B cell (primary cell): ENCODE data around the gene RELL2. TPM values are rescaled to one million over a fixed set of nuclear protein-coding genes. Genes with fewer than 3 reads are reported as not detected.

ENCODE experiments used
- ATAC-seq: fragments of 200-7000 bp; cut with Tn5 transposase; one replicate; pipeline ENCODE4 v1.10.0; 2021; ENCODE audit warnings: low read depth, mild to moderate bottlenecking, moderate number of reproducible peaks, moderate library complexity
- CTCF ChIA-PET: fragments of 350-600 bp; sonication (Branson Sonifier 250); formaldehyde crosslinking; loops from one replicate; lab custom pipeline; 2021; ENCODE audit warnings: antibody characterized with exemption, inconsistent platforms; lab: Charles Lee
- POLR2A ChIA-PET: fragments of 350-600 bp; sonication (Branson Sonifier 250); formaldehyde crosslinking; loops from one replicate; lab custom pipeline; 2021; ENCODE audit warnings: antibody characterized with exemption; lab: Charles Lee
- DNase-seq: peaks from one replicate; pipeline ENCODE4 v3.0.0; 2013
- H2AFZ ChIP-seq: 2 replicates; pipeline ENCODE4 v1.6.1; 2012; ENCODE audit warnings: mild to moderate bottlenecking, low read depth, low read length; ENCODE audit not compliant: insufficient read depth, poor library complexity, severe bottlenecking
- H3K27ac ChIP-seq, 2 donors: 1 replicate in 1 of 2; 2 replicates in 1 of 2; pipeline ENCODE4 v1.5.1; 2012 to 2013; ENCODE audit warnings: low read length in 2 of 2, mild to moderate bottlenecking in 2 of 2, moderate library complexity in 1 of 2
- H3K27me3 ChIP-seq, 4 experiments: fragments of 200-600 bp in 1 of 4; sonication (generic) in 1 of 4; replicated peaks in 1 of 4; 1 replicate in 2 of 4; 2 replicates in 2 of 4; pipeline versions ENCODE4 v1.6.1 to v1.7.0; 2013 to 2016; ENCODE audit warnings: low read length in 3 of 4, mild to moderate bottlenecking in 2 of 4, mixed read lengths in 1 of 4, moderate library complexity in 1 of 4; ENCODE audit not compliant: insufficient read depth in 4 of 4, control insufficient read depth in 3 of 4; ENCODE audit errors: control extremely low read depth in 1 of 4
- H3K36me3 ChIP-seq, 2 experiments: replicated peaks in 1 of 2; 1 replicate in 1 of 2; 2 replicates in 1 of 2; pipeline versions ENCODE4 v1.6.1 to v1.7.1; 2013; ENCODE audit warnings: low read length in 1 of 2; ENCODE audit not compliant: insufficient read depth in 2 of 2, control insufficient read depth in 1 of 2; ENCODE audit errors: control extremely low read depth in 1 of 2, extremely low read depth in 1 of 2
- H3K4me1 ChIP-seq, 2 donors: fragments of 200-600 bp in 1 of 2; sonication (generic) in 1 of 2; 1 replicate in 1 of 2; 2 replicates in 1 of 2; pipeline versions ENCODE4 v1.5.1 to v1.6.1; 2013 to 2017; ENCODE audit warnings: low read length in 2 of 2; ENCODE audit not compliant: control insufficient read depth in 2 of 2, insufficient read depth in 2 of 2
- H3K4me2 ChIP-seq: replicated peaks from 2 replicates; pipeline ENCODE3; 2012; ENCODE audit warnings: mild to moderate bottlenecking, low read depth, low read length; ENCODE audit not compliant: poor library complexity, severe bottlenecking
- H3K4me3 ChIP-seq, 5 experiments: fragments of 200-600 bp in 1 of 5; sonication (generic) in 1 of 5; 1 replicate in 3 of 5; 2 replicates in 2 of 5; pipeline versions ENCODE4 v1.5.1 to v1.7.0; 2011 to 2016; ENCODE audit warnings: low read length in 4 of 5, mild to moderate bottlenecking in 4 of 5, low read depth in 2 of 5, control low read depth in 1 of 5, moderate library complexity in 1 of 5; ENCODE audit not compliant: insufficient read depth in 1 of 5; ENCODE audit errors: control extremely low read depth in 1 of 5, extremely low read depth in 1 of 5
- H3K79me2 ChIP-seq: fragments of 200-600 bp; sonication (generic); one replicate; pipeline ENCODE4 v1.6.0; 2016; ENCODE audit warnings: low read length; ENCODE audit not compliant: control insufficient read depth, insufficient read depth
- H3K9ac ChIP-seq: fragments of 200-600 bp; sonication (generic); 2 replicates; pipeline ENCODE4 v1.6.1; 2017; ENCODE audit warnings: mild to moderate bottlenecking, low read length, moderate library complexity
- H3K9me3 ChIP-seq, 3 donors: one replicate each; pipeline versions ENCODE4 v1.6.1 to v1.7.1; 2013; ENCODE audit warnings: low read length in 2 of 3; ENCODE audit not compliant: control insufficient read depth in 2 of 3, insufficient read depth in 1 of 3; ENCODE audit errors: control extremely low read depth in 1 of 3
- H4K20me1 ChIP-seq: 2 replicates; pipeline ENCODE4 v1.6.0; 2012; ENCODE audit warnings: mild to moderate bottlenecking, low read length; ENCODE audit not compliant: insufficient read depth, control insufficient read depth, poor library complexity, severe bottlenecking
- H3K27ac Mint-ChIP-seq: one replicate; pipeline ENCODE4 v1.8.0; 2021; ENCODE audit warnings: mixed read lengths
- H3K27me3 Mint-ChIP-seq: one replicate; pipeline ENCODE4 v1.8.0; 2021; ENCODE audit warnings: mixed read lengths
- H3K4me1 Mint-ChIP-seq: one replicate; pipeline ENCODE4 v1.8.0; 2021; ENCODE audit warnings: mixed read lengths
- H3K4me3 Mint-ChIP-seq: one replicate; pipeline ENCODE4 v1.8.0; 2021; ENCODE audit warnings: mixed read lengths
- H3K9me3 Mint-ChIP-seq: one replicate; pipeline ENCODE4 v1.8.0; 2022; ENCODE audit warnings: mixed read lengths; ENCODE audit not compliant: insufficient read depth
- EZH2 ChIP-seq: IDR thresholded peaks from 2 replicates; pipeline ENCODE4 v1.6.1; 2012; ENCODE audit warnings: borderline replicate concordance, low read depth, mild to moderate bottlenecking, moderate library complexity, low read length; ENCODE audit not compliant: insufficient read depth, poor library complexity, severe bottlenecking
- WGBS: methylation state at CpG from one replicate; pipeline ENCODE4 v1.1.5; 2013; ENCODE audit warnings: missing lambda C conversion rate; ENCODE audit not compliant: insufficient coverage; 5-methylcytosine and 5-hydroxymethylcytosine counted together
- intact Hi-C: fragments of 100-400 bp; cut with micrococcal nuclease; formaldehyde crosslinking; loops from one replicate; pipeline ENCODE4 v1.10.0; 2022
- polyA plus RNA-seq: library from polyadenylated mRNA; depleted of rRNA; stranded (reverse); fragments of >200 nt; gene quantifications from 2 replicates; pipeline ENCODE4 v1.2.3, GENCODE V29; 2012
- total RNA-seq, 2 donors: library from RNA; stranded (reverse); fragments of 120-200 nt in 1 of 2; gene quantifications; 1 replicate in 1 of 2; 2 replicates in 1 of 2; pipeline versions ENCODE4 v1.2.3 to v1.2.4, GENCODE V29; 2013 to 2022
- TF ChIP-seq, protein P1 (sequence below): fragments of 200-600 bp; IDR thresholded peaks from one replicate; pipeline ENCODE4 v1.8.0; 2022; ENCODE audit warnings: antibody characterized with exemption, mild to moderate bottlenecking

RELL2 gene
- total and polyA plus RNA-seq, 2 donors (not counting 1 experiment from before 2014, with no cell fraction given) = 12.1 to 48.9 TPM

GRCh38 chr5:141651728-141652105, 14.9 kb downstream of the RELL2 start:
- Mint-ChIP-seq H3K9me3 (no peaks in the 10 kb centered on the region), H3K27ac (peak overlapping the region; percentile 98), H3K4me3 (peak overlapping the region; percentile 99), H3K27me3 (peaks cover 10% of the 10 kb centered on the region), H3K4me1 (peaks cover 34% of the 10 kb centered on the region)
- peaks cover 5 to 13% of the 10 kb centered on the region in 2 experiments for H3K36me3 ChIP-seq
- POLR2A ChIA-PET = interaction anchor here (0.6 to 1.7 kb wide), 6 partner anchors 12 to 373 kb away, joined by 3 to 22 read pairs (median 4); partner anchors contain the start of genes DIAPH1, HDAC3, RELL2 and RNF14
- ATAC-seq = no peak
- intact Hi-C loops = loop anchor here (1.0 to 10.0 kb wide), 6 partner anchors 15 to 453 kb away; partner anchors contain the start of genes HDAC3, NDFIP1, RELL2 and RNF14
- peak overlapping the region; percentile 75 for H3K9ac ChIP-seq
- peak overlapping the region; percentile 87 for H3K4me2 ChIP-seq
- peak overlapping the region; percentile 53 to 84 (median 70) for H3K4me3 ChIP-seq
- peak overlapping the region; percentile 60 to 82 for H3K27ac ChIP-seq
- H2AFZ ChIP-seq = peak overlapping the region; percentile 97
- H3K4me1 ChIP-seq = peaks cover 14 to 22% of the 10 kb centered on the region in 2 donors
- no peaks in the 10 kb centered on the region for H4K20me1 ChIP-seq
- H3K27me3 ChIP-seq = peaks cover 0 to 8% (median 0%) of the 10 kb centered on the region in 4 experiments
- 77% methylated on average over 8 of the region's 9 CpGs for WGBS
- H3K9me3 ChIP-seq = no peaks in the 10 kb centered on the region
- no peak for TF ChIP-seq EZH2
- TF ChIP-seq, protein P1, sequence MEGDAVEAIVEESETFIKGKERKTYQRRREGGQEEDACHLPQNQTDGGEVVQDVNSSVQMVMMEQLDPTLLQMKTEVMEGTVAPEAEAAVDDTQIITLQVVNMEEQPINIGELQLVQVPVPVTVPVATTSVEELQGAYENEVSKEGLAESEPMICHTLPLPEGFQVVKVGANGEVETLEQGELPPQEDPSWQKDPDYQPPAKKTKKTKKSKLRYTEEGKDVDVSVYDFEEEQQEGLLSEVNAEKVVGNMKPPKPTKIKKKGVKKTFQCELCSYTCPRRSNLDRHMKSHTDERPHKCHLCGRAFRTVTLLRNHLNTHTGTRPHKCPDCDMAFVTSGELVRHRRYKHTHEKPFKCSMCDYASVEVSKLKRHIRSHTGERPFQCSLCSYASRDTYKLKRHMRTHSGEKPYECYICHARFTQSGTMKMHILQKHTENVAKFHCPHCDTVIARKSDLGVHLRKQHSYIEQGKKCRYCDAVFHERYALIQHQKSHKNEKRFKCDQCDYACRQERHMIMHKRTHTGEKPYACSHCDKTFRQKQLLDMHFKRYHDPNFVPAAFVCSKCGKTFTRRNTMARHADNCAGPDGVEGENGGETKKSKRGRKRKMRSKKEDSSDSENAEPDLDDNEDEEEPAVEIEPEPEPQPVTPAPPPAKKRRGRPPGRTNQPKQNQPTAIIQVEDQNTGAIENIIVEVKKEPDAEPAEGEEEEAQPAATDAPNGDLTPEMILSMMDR = no peak
- CTCF ChIA-PET = interaction anchor here (0.7 to 3.0 kb wide), 10 partner anchors 13 to 317 kb away, joined by 3 to 22 read pairs (median 4); partner anchors contain the start of genes DIAPH1, HDAC3, RELL2 and RNF14
- DNase-seq = no peak
- H3K79me2 ChIP-seq = peaks cover 8% of the 10 kb centered on the region

GRCh38 chr5:141654298-141654697, 17.5 kb downstream of the RELL2 start:
- Histone ChIP-seq H2AFZ (no peak overlapping the region), H3K4me2 (no peak overlapping the region), H3K9ac (no peak overlapping the region), H3K9me3 (peaks cover 0 to 1% (median 0%) of the 10 kb centered on the region in 3 donors), H4K20me1 (no peaks in the 10 kb centered on the region), H3K36me3 (no peaks in the 10 kb centered on the region), H3K4me3 (no peak overlapping the region), H3K27me3 (peaks cover 0 to 8% (median 1%) of the 10 kb centered on the region in 4 experiments), H3K27ac (no peak overlapping the region), H3K4me1 (peaks cover 14 to 22% of the 10 kb centered on the region in 2 donors), H3K79me2 (peaks cover 8% of the 10 kb centered on the region)
- Mint-ChIP-seq H3K27me3 (peaks cover 21% of the 10 kb centered on the region), H3K4me3 (no peak overlapping the region), H3K27ac (no peak overlapping the region), H3K4me1 (peaks cover 33% of the 10 kb centered on the region), H3K9me3 (no peaks in the 10 kb centered on the region)
- TF ChIP-seq, protein P1 = no peak
- TF ChIP-seq EZH2 = no peak
- CTCF ChIA-PET = interaction anchor here (0.7 to 2.1 kb wide), 7 partner anchors 10 to 307 kb away, joined by 3 to 6 read pairs (median 3); no protein-coding TSS in a partner anchor
- DNase-seq = no peak
- no CpG with 5 or more reads among the region's 2 CpGs for WGBS
- POLR2A ChIA-PET = interaction anchor here (0.7 kb wide), 2 partner anchors 9 to 168 kb away, joined by 3 to 4 read pairs; no protein-coding TSS in a partner anchor
- no peak for ATAC-seq
- intact Hi-C loops = loop anchor here (10.0 kb wide), 1 partner anchor 451 kb away; the partner anchor contains the start of gene NDFIP1
